NCI-H1105 treated with DMSO at 0.1 percent for 48 hours (cell line): Measurements from ENCODE around the gene FAM83G.
"Not testable (repeated sequence)": the region's sequence is repeated elsewhere in the genome, so short reads cannot be mapped to it uniquely, and the experiment has no call there.

Source experiments
- DNase-seq: peaks from one replicate; lab custom pipeline; 2025; lab: John Stamatoyannopoulos, UW

FAM83G gene

DNA sequence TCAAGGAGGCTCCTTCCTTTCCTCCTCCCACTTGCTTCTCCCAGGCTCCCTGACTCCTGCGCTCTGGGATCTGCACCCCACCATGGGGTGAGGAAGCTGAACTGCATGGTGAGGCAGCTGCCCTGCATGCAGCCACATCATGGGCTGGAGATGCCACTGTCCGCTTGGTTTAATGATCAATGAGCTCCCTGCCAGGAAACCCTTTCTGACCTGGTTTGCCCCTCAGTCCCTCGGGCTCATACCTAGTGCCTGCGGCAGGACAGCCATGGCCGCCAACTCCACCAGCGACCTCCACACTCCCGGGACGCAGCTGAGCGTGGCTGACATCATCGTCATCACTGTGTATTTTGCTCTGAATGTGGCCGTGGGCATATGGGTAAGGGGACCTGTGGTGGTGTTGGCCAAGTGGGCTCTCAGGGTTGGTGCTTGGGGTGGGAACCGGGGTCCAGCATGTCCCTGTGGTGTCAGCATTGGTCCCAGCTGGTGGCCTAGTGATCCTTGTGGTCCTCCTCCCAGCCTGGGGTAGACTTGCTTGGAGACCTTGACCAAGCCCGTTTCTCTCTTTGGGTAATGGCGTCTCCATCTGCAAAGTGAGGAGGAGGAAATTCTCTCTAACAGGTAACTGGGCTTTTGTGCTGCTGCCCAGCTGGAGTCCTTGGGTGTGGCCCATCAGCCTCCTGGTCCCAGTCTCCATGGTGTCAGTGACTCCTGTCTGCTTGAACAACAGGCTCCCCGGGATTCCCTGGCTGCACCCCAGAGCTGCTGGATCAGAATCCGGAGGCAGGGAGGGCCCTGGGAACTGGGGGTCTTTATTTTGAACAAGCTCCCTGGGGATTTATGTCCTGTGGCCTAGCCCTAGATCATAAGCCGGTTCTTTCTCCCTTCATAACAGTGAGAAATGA lies 52.4 kb downstream of the FAM83G start, which contains the start of gene SLC5A10:
SLC5A10 (plus strand) TSS at position 225 of the 902 bp plus-strand sequence; CDS start at position 266, 41 bp downstream.
- no peak for DNase-seq

GRCh38 chr17:18950944-18951905 lies 53.3 kb downstream of the FAM83G start:
- no peak for DNase-seq

- no peak for DNase-seq
These were observed 54.2 kb downstream of the FAM83G start for GRCh38 chr17:18950346-18950745.

- no peak for DNase-seq
These were observed 55.0 kb downstream of the FAM83G start for GRCh38 chr17:18949566-18949965.

DNA sequence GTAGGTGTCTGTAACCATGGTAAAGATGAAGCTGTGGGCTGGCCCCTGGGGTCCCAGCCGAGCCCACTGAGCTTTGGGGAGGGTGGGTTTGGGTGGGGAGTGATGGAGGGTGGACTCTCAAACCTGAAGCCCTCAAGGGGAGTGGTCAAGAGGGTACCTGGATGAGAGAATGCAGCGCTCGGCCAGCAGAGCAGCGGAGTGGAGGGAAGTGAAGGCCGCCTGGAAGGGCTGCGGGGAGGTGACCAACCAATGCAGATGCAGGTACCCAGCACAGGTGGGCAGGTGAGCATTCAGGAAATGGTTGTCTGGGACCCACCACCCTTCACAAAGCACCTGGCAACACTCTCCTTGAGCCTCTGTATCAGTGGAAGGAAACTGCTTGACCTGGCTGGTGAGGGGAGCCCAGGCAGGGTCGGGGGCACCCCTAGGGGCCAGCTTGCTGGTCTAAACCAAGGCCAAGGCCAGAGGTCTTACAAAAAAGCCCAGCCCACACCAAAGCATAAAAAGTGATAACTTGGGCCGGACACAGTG lies 56.0 kb downstream of the FAM83G start:
- DNase-seq = no peak

DNA sequence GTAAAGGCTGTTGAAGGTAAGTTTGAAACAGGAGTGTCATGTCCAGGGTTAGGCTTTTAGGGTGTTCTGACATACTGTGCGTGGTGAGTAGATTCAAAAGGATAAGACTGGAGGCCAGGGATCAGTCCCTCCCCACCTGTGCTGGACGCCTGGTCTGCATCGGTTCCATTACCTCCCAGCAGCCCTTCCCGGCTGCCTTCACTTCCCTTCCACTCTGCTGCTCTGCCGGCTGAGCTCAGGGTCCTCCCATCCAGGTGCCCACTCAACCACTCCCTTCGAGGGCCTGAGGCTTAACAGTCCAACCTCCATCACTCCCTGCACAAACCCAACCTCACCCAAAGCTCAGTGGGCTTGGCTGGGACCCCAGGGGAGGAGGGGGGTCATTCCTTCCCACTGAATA lies 56.7 kb downstream of the FAM83G start:
- DNase-seq = no peak

- DNase-seq = no peak
These were observed 58.0 kb downstream of the FAM83G start for GRCh38 chr17:18946536-18946935.

GRCh38 chr17:18944646-18945045 lies 59.9 kb downstream of the FAM83G start:
- no peak for DNase-seq

DNA sequence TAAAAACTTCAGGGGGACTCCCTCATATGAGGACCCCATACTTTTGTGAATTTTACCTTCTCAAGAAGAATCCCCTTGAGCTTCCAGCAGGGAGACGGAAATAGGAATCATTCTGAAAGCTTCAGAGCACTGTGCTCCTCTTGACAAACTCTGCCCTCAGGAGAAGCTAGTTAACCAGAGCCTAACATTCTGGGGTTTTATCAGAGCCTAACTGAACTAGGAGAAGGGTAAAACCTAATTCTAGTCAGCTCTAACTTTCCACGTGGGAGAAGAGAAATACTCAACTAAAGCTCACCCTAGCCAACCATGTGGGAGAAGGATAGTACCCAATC lies 65.9 kb downstream of the FAM83G start:
- no peak for DNase-seq

GRCh38 chr17:18937981-18938691 lies 66.4 kb downstream of the FAM83G start:
- no peak for DNase-seq

GRCh38 chr17:18933102-18934058 lies 71.2 kb downstream of the FAM83G start:
- DNase-seq = no peak

DNA sequence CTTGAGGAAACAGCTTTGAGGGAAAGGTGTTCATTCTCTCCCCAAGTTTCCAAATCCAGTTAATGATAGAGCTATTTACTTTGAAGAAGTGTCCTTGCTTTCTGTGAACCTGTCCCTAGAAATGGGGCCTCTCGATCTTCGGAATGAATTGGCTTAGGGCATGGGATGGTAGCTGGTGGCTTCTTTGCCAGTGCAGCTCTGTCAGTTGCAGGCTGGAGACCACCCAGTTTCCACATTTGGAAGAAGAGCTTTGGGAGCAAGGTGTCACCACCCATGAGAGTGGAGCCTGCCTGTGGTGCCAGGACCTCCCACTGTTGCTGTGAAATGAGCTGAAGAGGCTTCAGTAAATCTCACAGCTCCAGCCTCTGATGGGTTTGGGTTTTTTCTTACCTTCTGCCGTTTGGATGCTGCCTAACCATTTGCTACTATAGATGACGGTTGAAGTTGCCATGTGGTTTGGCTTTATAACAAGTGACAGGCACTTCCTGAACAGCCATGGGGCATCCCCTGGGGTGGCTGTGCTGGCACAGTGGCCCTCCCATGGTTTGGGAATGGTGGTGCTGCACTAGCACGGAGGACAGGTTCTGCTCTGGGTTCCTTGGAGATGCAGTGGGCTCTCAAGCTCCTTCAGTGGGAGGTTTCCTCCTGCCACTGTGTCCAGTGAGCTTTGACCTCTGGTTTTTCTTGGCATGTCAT lies 72.1 kb downstream of the FAM83G start:
- no peak for DNase-seq

DNA sequence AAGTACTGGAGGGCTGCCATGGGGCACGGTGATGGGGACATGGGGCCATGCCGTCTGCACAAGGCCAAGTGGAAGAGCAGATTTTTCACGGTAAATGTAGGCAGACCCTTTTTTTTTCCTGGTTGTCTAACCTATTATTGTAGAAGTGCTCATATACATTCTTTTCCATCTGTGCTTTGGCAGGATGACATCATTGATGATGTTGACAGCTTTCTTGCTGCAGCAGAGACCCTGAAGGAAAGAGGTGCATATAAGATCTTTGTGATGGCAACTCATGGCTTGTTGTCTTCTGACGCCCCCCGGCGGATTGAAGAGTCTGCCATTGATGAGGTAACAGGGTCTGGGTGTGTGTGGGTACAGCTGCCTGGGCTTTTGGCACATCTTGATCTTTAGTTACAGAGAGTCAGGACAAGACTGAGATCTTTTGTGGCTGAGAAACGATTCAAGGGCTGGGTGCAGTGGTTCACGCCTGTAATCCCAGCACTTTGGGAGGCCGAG lies 75.9 kb downstream of the FAM83G start:
- DNase-seq = no peak

DNA sequence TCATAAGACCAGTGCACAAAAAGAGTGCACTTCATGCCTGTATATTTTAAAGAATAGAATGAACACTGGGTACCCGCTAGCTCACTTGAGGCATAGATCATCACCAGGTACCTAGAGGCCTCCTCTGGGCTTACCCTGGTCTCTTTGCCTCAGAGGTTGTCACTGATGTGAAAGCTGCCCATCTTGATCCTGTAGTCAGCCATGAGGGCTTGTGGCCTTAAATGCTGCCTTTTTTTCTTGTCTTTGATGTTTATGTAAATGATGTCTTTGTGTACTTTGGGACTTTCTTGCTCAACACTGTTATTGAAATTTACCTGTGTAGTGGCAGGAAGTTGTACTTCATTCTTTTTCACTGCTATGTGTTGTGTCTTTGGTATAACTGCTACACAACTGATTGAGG lies 79.4 kb downstream of the FAM83G start:
- DNase-seq = no peak

GRCh38 chr17:18922596-18922995 lies 82.0 kb downstream of the FAM83G start:
- not testable (repeated sequence) for DNase-seq

- DNase-seq = no peak
These were observed 82.6 kb downstream of the FAM83G start for GRCh38 chr17:18921912-18922451.

- no peak for DNase-seq
These were observed 83.1 kb downstream of the FAM83G start for GRCh38 chr17:18921485-18921884.

DNA sequence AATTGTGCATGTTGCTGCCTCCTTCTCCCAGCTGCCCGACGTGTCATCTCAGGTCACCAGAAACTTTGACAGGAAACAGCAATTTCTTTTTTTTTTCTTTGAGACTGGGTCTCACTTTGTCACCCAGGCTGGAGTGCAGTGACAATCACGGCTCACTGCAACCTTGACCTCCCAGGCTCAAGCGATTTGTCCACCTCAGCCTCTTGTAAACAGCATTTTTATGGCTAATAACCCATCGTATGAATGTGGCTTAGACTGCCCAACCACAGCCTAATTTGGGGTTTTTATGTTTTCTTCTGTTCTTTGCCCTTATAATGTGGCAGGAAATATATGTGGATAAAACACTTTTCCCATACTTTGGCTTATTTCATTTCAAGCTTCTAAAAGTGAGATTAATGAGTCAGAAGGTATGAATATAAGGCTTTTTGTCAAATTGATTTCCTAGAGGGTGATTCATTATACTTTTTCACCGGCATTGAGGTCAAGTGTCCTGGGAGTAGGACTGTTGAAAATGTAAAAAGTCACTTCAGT lies 83.6 kb downstream of the FAM83G start:
- DNase-seq = no peak

DNA sequence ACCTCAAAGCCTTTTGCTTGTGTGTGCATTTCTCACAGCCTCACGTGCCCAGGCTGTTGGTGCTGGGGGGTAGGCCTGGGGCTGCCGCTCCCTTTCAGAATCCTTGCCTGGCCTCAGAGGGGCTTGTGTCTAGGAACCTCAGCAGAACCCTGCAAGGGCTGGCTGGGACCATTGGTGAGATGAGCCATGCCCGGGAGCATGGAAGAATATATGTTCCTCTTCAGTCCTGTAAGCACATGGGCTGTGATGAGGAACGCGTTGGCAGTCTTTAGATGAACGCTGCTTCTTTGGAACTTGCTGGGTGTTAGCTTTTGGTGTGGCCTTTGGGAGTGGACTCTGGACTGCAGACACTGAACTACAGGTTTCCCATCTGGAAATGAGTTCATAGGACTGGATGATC lies 84.6 kb downstream of the FAM83G start:
- no peak for DNase-seq
